Measurements from ENCODE around the gene HNRNPF.

The HNRNPF gene

DNA sequence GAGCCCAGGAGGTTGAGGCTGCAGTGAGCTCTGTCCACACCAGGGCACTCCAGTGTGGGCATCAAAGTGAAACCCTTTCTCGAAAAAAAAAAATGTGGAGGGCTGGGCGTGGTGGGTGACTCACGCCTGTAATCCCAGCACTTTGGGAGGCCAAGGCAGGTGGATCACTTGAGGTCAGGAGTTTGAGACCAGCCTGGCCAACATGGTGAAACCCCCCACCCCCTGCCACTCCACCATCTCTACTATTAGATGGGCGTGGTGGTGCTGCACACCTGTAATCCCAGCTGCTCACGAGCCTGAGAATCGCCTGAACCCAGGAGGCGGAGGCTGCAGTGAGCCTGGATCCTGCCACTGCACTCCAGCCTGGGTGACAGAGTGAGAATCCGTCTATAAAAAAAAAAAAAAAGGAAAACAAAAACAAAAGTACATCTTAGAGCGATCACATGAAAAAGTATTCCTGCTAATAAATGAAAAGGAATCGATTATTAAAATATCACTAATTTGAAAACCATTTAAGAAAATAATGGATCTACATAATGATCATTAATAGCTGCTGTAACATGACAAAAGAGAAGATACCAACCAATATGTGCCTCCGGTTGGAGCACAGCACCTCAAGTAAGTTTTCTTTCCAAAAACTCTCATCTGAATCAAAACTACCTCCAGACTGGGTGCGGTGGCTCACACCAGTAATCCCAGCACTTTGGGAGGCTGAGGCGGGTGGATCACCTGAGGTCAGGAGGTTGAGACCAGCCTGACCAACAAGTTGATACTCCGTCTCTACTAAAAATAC lies 4.9 kb downstream of the HNRNPF start (continued):
- TF ChIP-seq, protein P1, sequence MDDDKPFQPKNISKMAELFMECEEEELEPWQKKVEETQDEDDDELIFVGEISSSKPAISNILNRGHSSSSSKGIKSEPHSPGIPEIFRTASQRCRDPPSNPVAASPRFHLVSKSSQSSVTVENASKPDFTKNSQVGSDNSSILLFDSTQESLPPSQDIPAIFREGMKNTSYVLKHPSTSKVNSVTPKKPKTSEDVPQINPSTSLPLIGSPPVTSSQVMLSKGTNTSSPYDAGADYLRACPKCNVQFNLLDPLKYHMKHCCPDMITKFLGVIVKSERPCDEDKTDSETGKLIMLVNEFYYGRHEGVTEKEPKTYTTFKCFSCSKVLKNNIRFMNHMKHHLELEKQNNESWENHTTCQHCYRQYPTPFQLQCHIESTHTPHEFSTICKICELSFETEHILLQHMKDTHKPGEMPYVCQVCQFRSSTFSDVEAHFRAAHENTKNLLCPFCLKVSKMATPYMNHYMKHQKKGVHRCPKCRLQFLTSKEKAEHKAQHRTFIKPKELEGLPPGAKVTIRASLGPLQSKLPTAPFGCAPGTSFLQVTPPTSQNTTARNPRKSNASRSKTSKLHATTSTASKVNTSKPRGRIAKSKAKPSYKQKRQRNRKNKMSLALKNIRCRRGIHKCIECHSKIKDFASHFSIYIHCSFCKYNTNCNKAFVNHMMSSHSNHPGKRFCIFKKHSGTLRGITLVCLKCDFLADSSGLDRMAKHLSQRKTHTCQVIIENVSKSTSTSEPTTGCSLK (tag by site-specific recombination; IDR thresholded peaks at IDR 0.05): no peak
- TF ChIP-seq ZXDB (tag by site-specific recombination; IDR thresholded peaks at IDR 0.05) (peak; percentile 42; the same call in 1 of the 2 replicates), HOXC10 (CRISPR knock-in tag; IDR thresholded peaks at IDR 0.05) (no peak), ZNF555 (tag by site-specific recombination; conservative IDR thresholded peaks at IDR 0.05) (no peak), ZNF341 (tag by site-specific recombination; IDR thresholded peaks at IDR 0.05; ENCODE audit: low read depth) (no peak), ZNF623 (tag by site-specific recombination; IDR thresholded peaks at IDR 0.05) (no peak), SCRT2 (tag by site-specific recombination; IDR thresholded peaks at IDR 0.05) (no peak), ZNF664 (tag by site-specific recombination; IDR thresholded peaks at IDR 0.05) (no peak), KLF10 (tag by site-specific recombination; IDR thresholded peaks at IDR 0.05) (no peak), ZBTB6 (tag by site-specific recombination; IDR thresholded peaks at IDR 0.05) (no peak), ZNF48 (tag by site-specific recombination; IDR thresholded peaks at IDR 0.05) (no peak), RBAK (tag by site-specific recombination; IDR thresholded peaks at IDR 0.05) (no peak), ZNF23 (tag by site-specific recombination; IDR thresholded peaks at IDR 0.05; ENCODE audit: borderline replicate concordance) (no peak), SALL2 (tag by site-specific recombination; IDR thresholded peaks at IDR 0.05; ENCODE audit: borderline replicate concordance) (no peak), ZNF704 (tag by site-specific recombination; IDR thresholded peaks at IDR 0.05) (no peak), ZNF514 (tag by site-specific recombination; IDR thresholded peaks at IDR 0.05) (no peak), ZBTB1 (tag by site-specific recombination; IDR thresholded peaks at IDR 0.05) (no peak), ZNF670 (tag by site-specific recombination; IDR thresholded peaks at IDR 0.05; ENCODE audit: low read depth) (no peak), ZNF202 (tag by site-specific recombination; IDR thresholded peaks at IDR 0.05; ENCODE audit: borderline replicate concordance) (no peak), KLF17 (tag by site-specific recombination; IDR thresholded peaks at IDR 0.05) (peak; percentile 66), ZNF155 (tag by site-specific recombination; IDR thresholded peaks at IDR 0.05) (no peak), GLIS2 (tag by site-specific recombination; IDR thresholded peaks at IDR 0.05) (peak; percentile 76), ZNF18 (tag by site-specific recombination; IDR thresholded peaks at IDR 0.05) (no peak), ZSCAN4 (tag by site-specific recombination; IDR thresholded peaks at IDR 0.05) (no peak)
- TF ChIP-seq, protein P2, sequence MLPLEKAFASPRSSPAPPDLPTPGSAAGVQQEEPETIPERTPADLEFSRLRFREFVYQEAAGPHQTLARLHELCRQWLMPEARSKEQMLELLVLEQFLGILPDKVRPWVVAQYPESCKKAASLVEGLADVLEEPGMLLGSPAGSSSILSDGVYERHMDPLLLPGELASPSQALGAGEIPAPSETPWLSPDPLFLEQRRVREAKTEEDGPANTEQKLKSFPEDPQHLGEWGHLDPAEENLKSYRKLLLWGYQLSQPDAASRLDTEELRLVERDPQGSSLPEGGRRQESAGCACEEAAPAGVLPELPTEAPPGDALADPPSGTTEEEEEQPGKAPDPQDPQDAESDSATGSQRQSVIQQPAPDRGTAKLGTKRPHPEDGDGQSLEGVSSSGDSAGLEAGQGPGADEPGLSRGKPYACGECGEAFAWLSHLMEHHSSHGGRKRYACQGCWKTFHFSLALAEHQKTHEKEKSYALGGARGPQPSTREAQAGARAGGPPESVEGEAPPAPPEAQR (tag by site-specific recombination; IDR thresholded peaks at IDR 0.05): no peak
- TF ChIP-seq, protein P3, sequence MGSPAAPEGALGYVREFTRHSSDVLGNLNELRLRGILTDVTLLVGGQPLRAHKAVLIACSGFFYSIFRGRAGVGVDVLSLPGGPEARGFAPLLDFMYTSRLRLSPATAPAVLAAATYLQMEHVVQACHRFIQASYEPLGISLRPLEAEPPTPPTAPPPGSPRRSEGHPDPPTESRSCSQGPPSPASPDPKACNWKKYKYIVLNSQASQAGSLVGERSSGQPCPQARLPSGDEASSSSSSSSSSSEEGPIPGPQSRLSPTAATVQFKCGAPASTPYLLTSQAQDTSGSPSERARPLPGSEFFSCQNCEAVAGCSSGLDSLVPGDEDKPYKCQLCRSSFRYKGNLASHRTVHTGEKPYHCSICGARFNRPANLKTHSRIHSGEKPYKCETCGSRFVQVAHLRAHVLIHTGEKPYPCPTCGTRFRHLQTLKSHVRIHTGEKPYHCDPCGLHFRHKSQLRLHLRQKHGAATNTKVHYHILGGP (tag by site-specific recombination; IDR thresholded peaks at IDR 0.05): no peak
- TF ChIP-seq, protein P4, sequence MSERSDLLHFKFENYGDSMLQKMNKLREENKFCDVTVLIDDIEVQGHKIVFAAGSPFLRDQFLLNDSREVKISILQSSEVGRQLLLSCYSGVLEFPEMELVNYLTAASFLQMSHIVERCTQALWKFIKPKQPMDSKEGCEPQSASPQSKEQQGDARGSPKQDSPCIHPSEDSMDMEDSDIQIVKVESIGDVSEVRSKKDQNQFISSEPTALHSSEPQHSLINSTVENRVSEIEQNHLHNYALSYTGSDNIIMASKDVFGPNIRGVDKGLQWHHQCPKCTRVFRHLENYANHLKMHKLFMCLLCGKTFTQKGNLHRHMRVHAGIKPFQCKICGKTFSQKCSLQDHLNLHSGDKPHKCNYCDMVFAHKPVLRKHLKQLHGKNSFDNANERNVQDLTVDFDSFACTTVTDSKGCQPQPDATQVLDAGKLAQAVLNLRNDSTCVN (tag by site-specific recombination; optimal IDR thresholded peaks at IDR 0.05): no peak

Data from HEK293 (cell line).